ENCODE measurements around the gene UQCRH.

DNA sequence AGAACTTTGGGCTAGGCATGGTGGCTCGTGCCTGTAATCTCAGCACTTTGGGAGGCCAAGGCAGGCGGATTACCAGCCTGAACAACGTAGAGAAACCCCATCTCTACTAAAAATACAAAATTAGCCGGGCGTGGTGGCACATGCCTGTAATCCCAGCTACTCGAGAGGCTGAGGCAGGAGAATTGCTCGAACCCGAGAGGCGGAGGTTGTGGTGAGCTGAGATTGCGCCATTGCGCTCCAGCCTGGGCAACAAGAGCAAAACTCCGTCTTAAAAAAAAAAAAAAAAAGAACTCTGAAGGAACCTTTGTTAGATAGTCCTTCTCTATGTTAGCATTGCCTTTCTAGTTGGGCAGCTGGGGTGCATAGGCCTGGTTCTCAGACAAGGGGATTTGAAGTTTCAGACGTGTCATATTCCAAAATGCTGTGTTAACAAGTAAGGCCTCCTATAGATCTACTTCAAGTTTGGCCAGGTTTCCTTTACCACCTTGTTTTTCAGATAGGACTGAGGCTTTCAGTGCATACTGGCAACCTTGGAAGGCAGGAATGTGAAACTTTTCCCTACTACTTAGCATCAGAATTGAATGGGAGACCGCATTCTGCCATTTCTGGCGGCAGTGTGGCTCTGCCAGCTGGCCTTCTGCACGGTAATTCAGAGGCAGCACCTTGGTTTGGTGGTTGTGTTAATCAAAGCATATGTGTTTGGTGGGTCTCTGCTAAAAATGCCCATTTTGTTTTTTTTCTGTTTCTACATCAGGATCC is 6.1 kb downstream of the UQCRH start:
- no peak for TF ChIP-seq SIN3A (IDR thresholded peaks at IDR 0.05; ENCODE audit: borderline replicate concordance, insufficient read depth, low read length)
- no peak for TF ChIP-seq POLR2AphosphoS5 (IDR thresholded peaks at IDR 0.05; ENCODE audit: low read depth, low read length)
- TF ChIP-seq, protein P1, sequence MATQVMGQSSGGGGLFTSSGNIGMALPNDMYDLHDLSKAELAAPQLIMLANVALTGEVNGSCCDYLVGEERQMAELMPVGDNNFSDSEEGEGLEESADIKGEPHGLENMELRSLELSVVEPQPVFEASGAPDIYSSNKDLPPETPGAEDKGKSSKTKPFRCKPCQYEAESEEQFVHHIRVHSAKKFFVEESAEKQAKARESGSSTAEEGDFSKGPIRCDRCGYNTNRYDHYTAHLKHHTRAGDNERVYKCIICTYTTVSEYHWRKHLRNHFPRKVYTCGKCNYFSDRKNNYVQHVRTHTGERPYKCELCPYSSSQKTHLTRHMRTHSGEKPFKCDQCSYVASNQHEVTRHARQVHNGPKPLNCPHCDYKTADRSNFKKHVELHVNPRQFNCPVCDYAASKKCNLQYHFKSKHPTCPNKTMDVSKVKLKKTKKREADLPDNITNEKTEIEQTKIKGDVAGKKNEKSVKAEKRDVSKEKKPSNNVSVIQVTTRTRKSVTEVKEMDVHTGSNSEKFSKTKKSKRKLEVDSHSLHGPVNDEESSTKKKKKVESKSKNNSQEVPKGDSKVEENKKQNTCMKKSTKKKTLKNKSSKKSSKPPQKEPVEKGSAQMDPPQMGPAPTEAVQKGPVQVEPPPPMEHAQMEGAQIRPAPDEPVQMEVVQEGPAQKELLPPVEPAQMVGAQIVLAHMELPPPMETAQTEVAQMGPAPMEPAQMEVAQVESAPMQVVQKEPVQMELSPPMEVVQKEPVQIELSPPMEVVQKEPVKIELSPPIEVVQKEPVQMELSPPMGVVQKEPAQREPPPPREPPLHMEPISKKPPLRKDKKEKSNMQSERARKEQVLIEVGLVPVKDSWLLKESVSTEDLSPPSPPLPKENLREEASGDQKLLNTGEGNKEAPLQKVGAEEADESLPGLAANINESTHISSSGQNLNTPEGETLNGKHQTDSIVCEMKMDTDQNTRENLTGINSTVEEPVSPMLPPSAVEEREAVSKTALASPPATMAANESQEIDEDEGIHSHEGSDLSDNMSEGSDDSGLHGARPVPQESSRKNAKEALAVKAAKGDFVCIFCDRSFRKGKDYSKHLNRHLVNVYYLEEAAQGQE (IDR thresholded peaks at IDR 0.05; ENCODE audit: insufficient read depth in 1 of 2, low read depth in 2 of 2, low read length in 2 of 2), result no peak
- no peak for TF ChIP-seq FOXP2 (optimal IDR thresholded peaks at IDR 0.05; ENCODE audit: borderline replicate concordance, extremely low read depth, extremely low read length, insufficient read depth)

Data from PFSK-1 (cell line).